ENCODE measurements around the gene MAN1C1. TPM values are rescaled to one million over a fixed set of nuclear protein-coding genes. Genes with fewer than 3 reads are reported as not detected.

MAN1C1 gene
- total and polyA plus RNA-seq, 9 of the 15 experiments (the other 6 are each of a cell fraction or from before 2014, with no cell fraction given): 0.04 to 0.44 (median 0.10) TPM; not detected in 3

- CTCF ChIA-PET (ENCODE audit: low intra/inter-chr PET ratio): interaction anchor here (1.0 kb wide), 1 partner anchor 11 kb away, joined by 3 read pairs; no protein-coding TSS in a partner anchor
Observed at GRCh38 chr1:25706146-25707089, 89.8 kb downstream of the MAN1C1 start.

GRCh38 chr1:25707280-25708016 is 90.9 kb downstream of the MAN1C1 start:
- CTCF ChIA-PET (ENCODE audit: low intra/inter-chr PET ratio): no interaction called here
- H3K9me1 ChIP-seq (ENCODE audit: control insufficient read depth, insufficient read depth, low read length): no peaks in the 10 kb centered on the region
- no peak overlapping the region for H3K4me2 ChIP-seq (ENCODE audit: insufficient read depth, low read length)
- intact Hi-C loops (cut with micrococcal nuclease): no loop called here
- POLR2A ChIA-PET: interaction anchor here (0.8 to 1.3 kb wide), 2 partner anchors 13 to 18 kb away, joined by 4 to 5 read pairs; no protein-coding TSS in a partner anchor
- peaks cover 0 to 22% of the 10 kb centered on the region in 2 experiments; a peak in 3 of 5 replicates for H3K4me1 ChIP-seq (replicated peaks in 1 of 2; ENCODE audit: control insufficient read depth in 2 of 2, insufficient read depth in 2 of 2, low read length in 2 of 2)
- DNase-seq (ENCODE audit: extremely low read depth in 1 of 4, low spot score in 3 of 4) (no peak), ATAC-seq (no peak), FAIRE-seq (no peak)
- no peak overlapping the region for H3K27ac ChIP-seq (ENCODE audit: extremely low read depth, low read depth, low read length)
- WGBS (ENCODE audit: insufficient coverage, low coverage, missing lambda C conversion rate): 35% methylated on average over 6 of the region's 6 CpGs
- no peaks in the 10 kb centered on the region for H3K9me3 ChIP-seq (replicated peaks; ENCODE audit: control insufficient read depth, insufficient read depth, low read depth, low read length)
- H3K27me3 ChIP-seq (ENCODE audit: control insufficient read depth in 2 of 2, insufficient read depth in 2 of 2, low read length in 2 of 2): peaks cover 28 to 32% of the 10 kb centered on the region in 2 experiments
- H3K9ac ChIP-seq (ENCODE audit: insufficient read depth in 1 of 2, low read depth in 2 of 2, low read length in 2 of 2): no peak overlapping the region
- in situ Hi-C loops (cut with MboI): no loop called here
- H3K79me2 ChIP-seq (ENCODE audit: control insufficient read depth, insufficient read depth, low read length): no peaks in the 10 kb centered on the region
- peak overlapping the region; percentile 54 for H2AFZ ChIP-seq (ENCODE audit: low read depth, low read length)
- H3K36me3 ChIP-seq (ENCODE audit: control insufficient read depth, insufficient read depth, low read length): no peaks in the 10 kb centered on the region
- H3K4me3 ChIP-seq: no peak overlapping the region
- no peaks in the 10 kb centered on the region for H4K20me1 ChIP-seq (replicated peaks; ENCODE audit: control insufficient read depth, insufficient read depth, low read length)
- no TSS peak for BruUV-seq (replicated peaks)
- TF ChIP-seq TEAD2 (tag; IDR thresholded peaks at IDR 0.05): 0 out of 2 replicates have a peak, but pooled peaks have one; percentile 26
- TF ChIP-seq ZNF24 (IDR thresholded peaks at IDR 0.05): peak; percentile 83
- no peak for TF ChIP-seq BCLAF1 (IDR thresholded peaks at IDR 0.05; ENCODE audit: borderline replicate concordance in 1 of 2, control insufficient read depth in 1 of 2, low read depth in 2 of 2, low read length in 1 of 2)
- TF ChIP-seq ZNF197 (CRISPR knock-in tag; IDR thresholded peaks at IDR 0.05; ENCODE audit: low read depth): peak; percentile 28; the same call in 1 of the 2 replicates

More at GRCh38 chr1:25706146-25707089, 89.8 kb downstream of the MAN1C1 start:
- Histone ChIP-seq H4K20me1 (replicated peaks; ENCODE audit: control insufficient read depth, insufficient read depth, low read length) (no peaks in the 10 kb centered on the region), H3K9ac (ENCODE audit: insufficient read depth in 1 of 2, low read depth in 2 of 2, low read length in 2 of 2) (no peak overlapping the region), H3K79me2 (ENCODE audit: control insufficient read depth, insufficient read depth, low read length) (no peaks in the 10 kb centered on the region), H3K4me2 (ENCODE audit: insufficient read depth, low read length) (no peak overlapping the region), H3K9me1 (ENCODE audit: control insufficient read depth, insufficient read depth, low read length) (no peaks in the 10 kb centered on the region), H3K4me3 (no peak overlapping the region), H3K27me3 (ENCODE audit: control insufficient read depth in 2 of 2, insufficient read depth in 2 of 2, low read length in 2 of 2) (peaks cover 34 to 42% of the 10 kb centered on the region in 2 experiments), H2AFZ (ENCODE audit: low read depth, low read length) (no peak overlapping the region), H3K36me3 (ENCODE audit: control insufficient read depth, insufficient read depth, low read length) (no peaks in the 10 kb centered on the region), H3K9me3 (replicated peaks; ENCODE audit: control insufficient read depth, insufficient read depth, low read depth, low read length) (no peaks in the 10 kb centered on the region), H3K4me1 (replicated peaks in 1 of 2; ENCODE audit: control insufficient read depth in 2 of 2, insufficient read depth in 2 of 2, low read length in 2 of 2) (peaks cover 0 to 16% of the 10 kb centered on the region in 2 experiments; a peak in 2 of 5 replicates), H3K27ac (ENCODE audit: extremely low read depth, low read depth, low read length) (no peak overlapping the region)
- intact Hi-C loops (cut with micrococcal nuclease): no loop called here
- POLR2A ChIA-PET: interaction anchor here (0.8 to 1.3 kb wide), 2 partner anchors 12 to 19 kb away, joined by 4 to 5 read pairs; no protein-coding TSS in a partner anchor
- BruUV-seq (replicated peaks): no TSS peak
- WGBS (ENCODE audit: insufficient coverage, low coverage, missing lambda C conversion rate): 39% methylated on average over 6 of the region's 8 CpGs
- ATAC-seq (no peak), DNase-seq (ENCODE audit: extremely low read depth in 1 of 4, low spot score in 3 of 4) (no peak), FAIRE-seq (peak; percentile 11)
- in situ Hi-C loops (cut with MboI): no loop called here
- TF ChIP-seq NRF1 (conservative IDR thresholded peaks at IDR 0.05 in 1 of 2, IDR thresholded peaks at IDR 0.05 in 1 of 2): peak; percentile 47 to 52; a peak in 3 of 4 replicates
- no peak for TF ChIP-seq ZNF175 (CRISPR knock-in tag; IDR thresholded peaks at IDR 0.05; ENCODE audit: low read depth)
